GM19328 (cell line): ENCODE results near the gene SIK2.
"Not testable (repeated sequence)": the region's sequence is repeated elsewhere in the genome, so short reads cannot be mapped to it uniquely, and the experiment has no call there.

Source experiments
- ATAC-seq: cut with Tn5 transposase; IDR thresholded peaks from one replicate; pipeline ENCODE4 v1.9.1; 2021; ENCODE audit warnings: mild to moderate bottlenecking, moderate library complexity; ENCODE audit not compliant: unreplicated experiment

The SIK2 gene

GRCh38 chr11:111748035-111748804 lies 146.0 kb downstream of the SIK2 start:
- ATAC-seq, result no peak

GRCh38 chr11:111749646-111750045 lies 147.4 kb downstream of the SIK2 start:
- no peak for ATAC-seq

- ATAC-seq, result no peak
Measured at GRCh38 chr11:111756097-111756496, 153.8 kb downstream of the SIK2 start.

GRCh38 chr11:111759376-111759775 lies 157.1 kb downstream of the SIK2 start:
- no peak for ATAC-seq

GRCh38 chr11:111759778-111760407 lies 157.6 kb downstream of the SIK2 start:
- ATAC-seq, result no peak

GRCh38 chr11:111761036-111761435 lies 158.8 kb downstream of the SIK2 start:
- no peak for ATAC-seq

GRCh38 chr11:111762526-111762925 lies 160.3 kb downstream of the SIK2 start:
- ATAC-seq, result no peak

GRCh38 chr11:111762981-111763643 lies 160.9 kb downstream of the SIK2 start:
- no peak for ATAC-seq

GRCh38 chr11:111764621-111765020 lies 162.4 kb downstream of the SIK2 start:
- ATAC-seq, result no peak

- ATAC-seq, result peak; percentile 28
Measured at GRCh38 chr11:111765320-111765983, 163.2 kb downstream of the SIK2 start.

GRCh38 chr11:111765984-111766833 lies 164.0 kb downstream of the SIK2 start, which contains the start of gene PPP2R1B:
Gene PPP2R1B, minus strand, starts transcription at chr11:111766389. Its CDS starts 28 bp downstream, at chr11:111766361.
- ATAC-seq, result peak; percentile 90

GRCh38 chr11:111766834-111767142 lies 164.5 kb downstream of the SIK2 start:
- ATAC-seq, result no peak

- no peak for ATAC-seq
Measured at GRCh38 chr11:111770581-111771134, 168.4 kb downstream of the SIK2 start.

- not testable (repeated sequence) for ATAC-seq
Measured at GRCh38 chr11:111771205-111771604, 169.0 kb downstream of the SIK2 start.

GRCh38 chr11:111772535-111772934 lies 170.3 kb downstream of the SIK2 start:
- no peak for ATAC-seq

- ATAC-seq, result no peak
Measured at GRCh38 chr11:111774955-111775710, 172.9 kb downstream of the SIK2 start.

GRCh38 chr11:111776398-111777093 lies 174.3 kb downstream of the SIK2 start:
- peak; percentile 97 for ATAC-seq

- peak; percentile 45 for ATAC-seq
Measured at GRCh38 chr11:111777094-111778046, 175.1 kb downstream of the SIK2 start.
